ENCODE measurements around the gene PARD3. TPM values are rescaled to one million over a fixed set of nuclear protein-coding genes. Genes with fewer than 3 reads are reported as not detected.

Gene PARD3
- 100 to 1,000 TPM; 150 to 172 (median 165) TPM for total RNA-seq

- TF ChIP-seq POLR2A (IDR thresholded peaks at IDR 0.05) (no peak), CTCF (IDR thresholded peaks at IDR 0.05) (no peak)
- DNase-seq (ENCODE audit: low spot score in 2 of 2), result peak; percentile 36 to 92
- H3K4me3 ChIP-seq (ENCODE audit: low read depth, poor library complexity, severe bottlenecking), result peak within 1 kb of the TSS; percentile 66
- WGBS, 2 donors, result 1% methylated on average over 24 to 62 of the region's 82 CpGs
- intact Hi-C loops (cut with DNase I; ENCODE audit: low total_unique reads), result no loop called here
Observed at GRCh38 chr10:34815185-34816084, at the start of gene PARD3. Gene PARD3 (minus strand): TSS chr10:34815296. CDS start chr10:34814995, 301 bp downstream.

GRCh38 chr10:34864149-34865067 lies 49.3 kb upstream of the PARD3 start:
- peak in 1 of 2 donors; percentile 2 for DNase-seq (ENCODE audit: low spot score in 2 of 2)
- intact Hi-C loops (cut with DNase I; ENCODE audit: low total_unique reads), result no loop called here
- H3K4me3 ChIP-seq (ENCODE audit: low read depth, poor library complexity, severe bottlenecking), result no peak overlapping the region
- TF ChIP-seq CTCF (IDR thresholded peaks at IDR 0.05) (no peak), POLR2A (IDR thresholded peaks at IDR 0.05) (no peak)
- 29 to 41% methylated on average over 12 of the region's 12 CpGs for WGBS, 2 donors

- 76 to 87% methylated on average over 3 of the region's 3 CpGs for WGBS, 2 donors
- intact Hi-C loops (cut with DNase I; ENCODE audit: low total_unique reads), result no loop called here
- no peak for DNase-seq (ENCODE audit: low spot score in 2 of 2)
- no peak for TF ChIP-seq POLR2A (IDR thresholded peaks at IDR 0.05)
- no peak for TF ChIP-seq CTCF (IDR thresholded peaks at IDR 0.05)
- H3K4me3 ChIP-seq (ENCODE audit: low read depth, poor library complexity, severe bottlenecking), result no peak overlapping the region
Observed at GRCh38 chr10:34862892-34863291, 47.8 kb upstream of the PARD3 start.

- DNase-seq (ENCODE audit: low spot score in 2 of 2), result peak; percentile 44 to 85
- WGBS, 2 donors, result 22 to 36% methylated on average over 8 of the region's 8 CpGs
- H3K4me3 ChIP-seq (ENCODE audit: low read depth, poor library complexity, severe bottlenecking), result no peak overlapping the region
- intact Hi-C loops (cut with DNase I; ENCODE audit: low total_unique reads), result no loop called here
- TF ChIP-seq POLR2A (IDR thresholded peaks at IDR 0.05) (no peak), CTCF (IDR thresholded peaks at IDR 0.05) (no peak)
Observed at GRCh38 chr10:34861293-34862021, 46.4 kb upstream of the PARD3 start.

GRCh38 chr10:34859170-34859569 lies 44.1 kb upstream of the PARD3 start:
- no peak overlapping the region for H3K4me3 ChIP-seq (ENCODE audit: low read depth, poor library complexity, severe bottlenecking)
- no peak for DNase-seq (ENCODE audit: low spot score in 2 of 2)
- TF ChIP-seq POLR2A (IDR thresholded peaks at IDR 0.05), result no peak
- TF ChIP-seq CTCF (IDR thresholded peaks at IDR 0.05), result no peak
- intact Hi-C loops (cut with DNase I; ENCODE audit: low total_unique reads), result no loop called here
